Measurements from ENCODE around the gene QRFP.
"Not testable (repeated sequence)": the region's sequence is repeated elsewhere in the genome, so short reads cannot be mapped to it uniquely, and the experiment has no call there.

QRFP gene

DNA sequence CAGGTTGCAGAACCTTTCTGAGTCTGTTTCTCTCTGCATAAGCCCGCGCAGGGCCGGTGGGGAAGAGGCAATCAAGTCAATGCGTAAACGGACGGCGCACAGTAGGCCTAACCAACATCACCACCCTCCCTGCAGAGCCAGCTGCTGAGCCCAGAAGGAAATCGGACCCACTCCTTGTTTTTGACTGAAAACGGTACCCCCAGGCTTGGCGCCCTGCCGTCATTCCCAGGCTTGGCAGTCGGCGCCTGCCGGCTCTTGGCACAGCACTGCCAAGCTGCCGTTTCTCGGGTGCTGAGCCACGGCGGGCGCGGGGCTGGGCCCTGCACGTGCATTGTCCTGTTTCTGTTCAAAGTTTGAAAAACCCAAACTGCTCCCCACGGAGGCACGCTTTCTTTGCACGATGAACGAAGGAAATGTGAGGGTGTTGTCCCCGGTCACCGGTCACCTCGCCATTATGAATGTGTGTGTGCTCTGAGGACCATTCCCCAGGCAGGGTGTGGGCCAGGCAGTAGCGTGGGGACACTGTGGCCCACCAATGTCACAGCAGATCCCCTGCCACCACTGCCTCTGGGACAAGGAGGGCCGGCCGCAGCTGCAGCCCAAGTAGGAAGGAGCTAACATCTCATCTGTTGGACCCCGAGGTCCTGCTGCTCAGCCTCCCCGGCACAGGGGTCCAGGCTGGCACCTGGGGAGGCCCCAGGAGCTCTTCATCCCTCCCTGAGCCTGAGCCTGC is 22.4 kb upstream of the QRFP start:
- DNase-seq, result no peak

- DNase-seq, result no peak
Observed at GRCh38 chr9:130918101-130918825, 21.7 kb upstream of the QRFP start.

DNA sequence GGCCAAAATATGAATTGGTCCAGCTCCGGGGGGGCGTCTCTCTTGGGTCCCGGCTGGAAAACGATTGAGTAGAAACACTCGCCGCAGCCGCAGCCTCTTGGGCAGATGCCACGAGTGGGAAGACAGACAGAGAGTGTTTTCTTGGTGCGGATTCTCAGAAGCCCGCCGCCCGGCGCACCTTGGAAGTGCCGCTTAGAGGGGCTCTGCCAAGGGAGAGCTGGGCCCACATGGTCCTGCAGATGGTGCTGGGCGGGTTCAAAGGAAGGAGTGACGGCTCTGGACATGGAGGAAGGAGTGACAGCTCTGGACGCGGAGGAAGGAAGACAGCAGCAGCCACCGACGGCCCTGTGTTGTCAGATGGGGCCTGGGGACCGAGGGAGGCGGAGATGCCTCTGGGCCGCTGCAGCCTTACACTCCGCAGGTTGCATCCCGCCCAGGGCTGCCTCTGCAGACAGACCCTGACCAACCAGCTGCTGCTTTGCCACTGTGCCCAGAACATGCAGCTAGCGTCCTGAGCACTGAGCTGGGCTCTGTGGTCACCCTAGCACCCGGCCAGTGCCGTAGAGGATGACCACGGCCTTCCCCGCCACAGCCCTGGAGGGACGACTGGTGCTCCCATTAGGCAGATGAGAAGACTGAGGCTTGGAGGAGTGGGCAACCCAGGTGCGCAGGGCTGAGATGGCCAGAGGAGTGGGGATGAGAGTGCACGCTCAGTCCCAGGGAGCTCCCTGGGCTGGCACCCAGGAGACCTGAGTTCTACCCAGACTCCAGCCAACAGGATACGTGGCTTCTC is 20.8 kb upstream of the QRFP start:
- DNase-seq, result no peak

- no peak for DNase-seq
Observed at GRCh38 chr9:130915096-130915447, 18.5 kb upstream of the QRFP start.

GRCh38 chr9:130914417-130915095 is 17.9 kb upstream of the QRFP start:
- no peak for DNase-seq

DNA sequence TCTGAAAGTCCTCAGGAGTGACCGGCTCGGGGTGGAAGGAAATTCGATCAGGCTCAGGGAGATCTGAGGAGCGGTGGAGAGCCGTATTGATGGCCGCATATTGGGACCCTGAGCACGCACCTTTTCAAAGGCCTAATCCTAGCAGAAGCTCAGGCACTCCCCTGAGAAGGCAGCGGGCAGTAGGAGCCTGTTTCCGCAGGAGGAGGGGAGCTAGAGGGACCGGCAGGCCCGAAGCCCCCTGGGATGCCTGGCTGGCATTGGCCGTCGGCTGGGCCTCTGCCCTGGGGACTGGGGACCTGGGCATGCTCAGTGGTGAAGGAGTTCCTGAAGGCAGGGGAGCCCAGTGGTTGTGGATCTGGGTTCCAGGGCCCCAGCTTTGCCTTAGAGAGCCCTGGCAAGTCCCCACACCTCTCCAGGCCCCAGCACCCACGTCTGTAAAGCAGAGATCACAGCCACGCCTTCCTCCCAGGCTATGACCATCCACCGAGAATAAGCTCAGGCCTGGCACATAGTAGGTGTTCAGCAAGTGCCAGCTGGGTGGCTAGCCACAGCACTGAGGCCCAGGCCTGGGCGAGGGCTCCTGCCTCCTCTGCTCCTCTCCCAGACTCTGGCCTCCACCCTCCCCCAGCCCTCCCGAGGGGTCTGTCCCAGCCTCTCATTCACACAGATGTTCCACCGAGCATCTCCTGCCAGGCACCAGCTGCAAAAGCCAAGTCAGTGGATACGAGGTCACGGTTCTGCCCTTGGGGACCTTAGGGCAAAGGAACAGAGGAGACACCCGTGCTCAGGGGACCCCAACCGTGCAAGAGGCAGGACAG is 17.2 kb upstream of the QRFP start:
- no peak for DNase-seq

GRCh38 chr9:130912932-130913598 is 16.5 kb upstream of the QRFP start:
- no peak for DNase-seq

GRCh38 chr9:130911254-130912049 is 14.8 kb upstream of the QRFP start:
- no peak for DNase-seq

DNA sequence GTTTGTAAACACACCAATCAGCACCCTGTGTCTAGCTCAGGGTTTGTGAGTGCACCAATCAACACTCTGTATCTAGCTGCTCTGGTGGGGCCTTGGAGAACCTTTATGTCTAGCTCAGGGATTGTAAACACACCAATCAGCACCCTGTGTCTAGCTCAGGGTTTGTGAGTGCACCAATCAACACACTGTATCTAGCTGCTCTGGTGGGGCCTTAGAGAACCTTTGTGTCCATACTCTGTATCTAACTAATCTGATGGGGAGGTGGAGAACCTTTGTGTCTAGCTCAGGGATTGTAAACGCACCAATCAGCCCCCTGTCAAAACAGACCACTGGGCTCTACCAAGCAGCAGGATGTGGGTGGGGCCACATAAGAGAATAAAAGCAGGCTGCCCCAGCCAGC is 14.1 kb upstream of the QRFP start:
- DNase-seq, result not testable (repeated sequence)

- not testable (repeated sequence) for DNase-seq
Observed at GRCh38 chr9:130910041-130910440, 13.4 kb upstream of the QRFP start.

DNA sequence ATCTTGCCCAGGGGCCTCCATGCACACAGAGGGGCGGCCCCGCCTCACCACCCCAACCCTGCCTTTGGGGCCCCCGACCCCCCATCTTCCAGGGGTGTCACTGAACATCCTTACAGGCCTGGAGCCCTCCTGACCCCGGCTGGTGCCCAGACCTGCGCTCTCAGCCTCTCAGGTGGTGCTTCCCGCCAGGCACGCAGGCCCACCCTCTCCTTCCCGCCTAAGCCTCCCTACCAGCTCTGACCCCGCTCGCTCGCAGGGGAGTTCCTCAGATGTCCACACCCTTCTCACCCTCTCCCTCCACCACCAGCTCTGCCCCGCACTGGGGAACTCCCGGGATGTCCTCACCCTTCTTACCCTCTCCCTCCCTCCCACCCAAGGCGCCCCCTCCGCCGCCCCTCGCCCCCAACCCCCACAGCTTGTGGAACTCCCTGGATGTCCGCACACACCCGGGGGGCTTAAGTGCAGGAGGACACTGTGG is 12.3 kb upstream of the QRFP start:
- no peak for DNase-seq

DNA sequence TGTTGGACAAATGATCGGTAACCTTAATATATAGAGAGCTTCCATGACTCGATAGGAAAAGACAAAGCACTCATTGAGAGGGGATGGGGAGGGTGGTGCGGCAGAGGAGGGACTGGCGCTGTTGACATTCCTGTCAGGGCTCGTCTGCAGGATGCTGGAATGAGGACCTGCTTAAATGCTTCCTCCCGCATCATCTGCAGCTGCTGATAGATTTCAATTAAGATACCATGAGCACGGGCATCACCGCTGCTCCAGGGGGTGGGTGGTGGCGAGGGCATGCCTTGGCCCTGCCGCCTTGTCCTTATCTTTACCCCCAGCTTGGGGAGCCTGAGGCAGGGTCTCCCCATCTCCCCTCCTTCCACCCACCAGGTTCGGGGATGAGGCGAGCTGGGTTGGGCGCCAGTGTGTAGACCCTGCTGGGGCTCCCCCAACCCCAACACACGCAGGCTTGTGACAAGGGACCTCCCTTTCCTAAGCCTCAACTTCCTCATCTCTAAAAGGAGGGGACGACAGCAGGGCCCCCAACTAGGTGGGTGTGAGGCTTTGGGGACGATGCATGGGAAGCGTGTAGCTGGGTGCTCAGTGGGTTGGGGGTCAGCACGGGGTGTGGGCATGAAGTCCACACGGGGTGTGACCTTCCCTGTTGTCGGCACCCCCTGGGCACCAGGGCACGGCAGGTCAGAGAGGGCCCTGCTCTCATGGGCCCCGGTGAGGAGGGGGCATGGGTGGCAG is 11.7 kb upstream of the QRFP start:
- no peak for DNase-seq

GRCh38 chr9:130906735-130907416 is 10.3 kb upstream of the QRFP start:
- DNase-seq, result no peak

DNA sequence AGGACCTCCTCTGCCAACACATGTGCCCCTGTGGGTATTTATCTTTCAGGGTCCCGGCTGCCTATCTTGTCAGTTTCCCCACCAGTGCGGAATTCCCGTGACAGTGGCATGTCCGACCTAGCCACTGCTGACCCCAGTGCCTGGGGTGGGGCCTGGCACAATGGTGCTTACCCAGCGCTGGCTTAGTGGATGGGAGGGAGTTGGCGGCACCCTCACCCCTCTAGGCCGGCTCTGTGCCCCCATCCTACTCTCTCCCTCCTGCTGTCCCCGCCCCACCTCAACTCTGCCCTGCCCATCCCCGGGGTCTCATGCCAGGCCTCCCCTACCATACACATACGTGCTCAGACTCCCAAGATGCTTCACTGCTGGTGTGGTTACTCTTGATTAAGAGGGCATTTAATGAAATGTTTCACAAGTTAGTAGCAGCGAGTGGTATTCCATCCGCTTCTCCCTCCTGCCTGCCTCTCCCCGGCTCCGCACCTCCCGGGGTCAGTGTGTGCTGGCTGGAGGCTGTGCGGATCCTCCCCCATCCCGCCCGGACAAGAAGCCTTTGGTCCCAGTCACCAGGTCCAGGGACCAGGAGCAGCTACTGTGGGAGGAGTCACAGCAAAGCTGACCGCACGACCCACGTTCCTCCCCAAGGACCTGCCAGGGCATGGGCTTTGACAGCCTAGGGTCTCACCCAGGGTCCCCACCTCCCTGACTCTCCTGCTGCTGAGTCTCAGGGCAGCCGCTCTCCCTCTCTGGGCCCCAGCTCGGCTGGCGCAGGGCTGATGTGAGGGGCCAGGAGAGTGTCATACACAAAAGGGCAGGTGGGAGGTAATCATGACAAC is 9.5 kb upstream of the QRFP start:
- no peak for DNase-seq

- no peak for DNase-seq
Observed at GRCh38 chr9:130905125-130905901, 8.7 kb upstream of the QRFP start.

DNA sequence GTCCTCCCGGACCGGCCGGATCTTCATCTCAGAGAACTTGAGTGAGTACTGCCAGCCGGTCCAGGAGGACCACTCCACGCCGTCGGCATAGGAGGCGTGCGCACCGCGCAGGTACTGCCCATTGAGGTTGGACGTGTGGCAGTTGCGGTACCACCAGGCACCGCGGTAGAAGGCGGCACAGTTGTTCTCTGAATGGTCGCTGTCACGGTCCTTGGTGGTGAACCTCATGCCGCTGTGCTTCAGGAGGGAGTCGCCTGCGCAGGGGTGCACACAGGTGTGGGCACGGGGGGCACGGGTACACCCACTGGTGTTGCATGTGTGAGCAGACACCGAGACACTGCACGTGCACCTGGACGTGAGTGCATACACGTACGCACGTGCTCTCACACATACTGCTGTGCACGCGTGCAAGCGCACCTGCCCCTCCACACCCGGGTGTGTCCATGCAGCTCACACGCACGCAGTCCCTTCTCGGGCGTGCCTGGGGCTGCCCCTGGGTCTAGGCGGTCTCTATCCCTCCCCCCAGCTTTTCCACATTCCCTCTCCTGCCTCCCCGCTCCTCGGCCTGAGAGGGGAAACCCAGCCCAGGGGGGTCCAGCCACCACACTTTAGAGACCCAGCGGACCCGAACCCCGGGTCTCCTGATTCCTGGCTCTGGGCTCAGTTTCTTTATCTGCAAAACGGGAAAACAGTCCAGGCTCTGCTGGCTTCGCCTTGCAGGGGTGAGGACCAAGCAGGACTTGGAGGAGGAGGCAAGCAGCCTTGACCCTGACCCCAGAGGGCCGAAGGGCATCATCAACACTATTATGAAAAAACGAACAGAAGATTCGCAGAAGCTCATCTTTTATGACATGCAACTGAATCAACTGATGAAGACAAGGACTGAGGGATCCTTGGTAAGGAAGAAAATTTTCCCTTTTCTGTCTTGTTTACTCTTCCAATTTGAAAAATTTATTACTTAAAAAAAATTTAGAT is 7.7 kb upstream of the QRFP start:
- DNase-seq, result no peak
